ENCODE results near the gene PLEKHM3. TPM values are rescaled to one million over a fixed set of nuclear protein-coding genes. Genes with fewer than 3 reads are reported as not detected.

Gene PLEKHM3
- polyA plus RNA-seq, 1 donor (not counting 4 experiments of a cell fraction or from before 2014, with no cell fraction given), result 2.9 TPM

DNA sequence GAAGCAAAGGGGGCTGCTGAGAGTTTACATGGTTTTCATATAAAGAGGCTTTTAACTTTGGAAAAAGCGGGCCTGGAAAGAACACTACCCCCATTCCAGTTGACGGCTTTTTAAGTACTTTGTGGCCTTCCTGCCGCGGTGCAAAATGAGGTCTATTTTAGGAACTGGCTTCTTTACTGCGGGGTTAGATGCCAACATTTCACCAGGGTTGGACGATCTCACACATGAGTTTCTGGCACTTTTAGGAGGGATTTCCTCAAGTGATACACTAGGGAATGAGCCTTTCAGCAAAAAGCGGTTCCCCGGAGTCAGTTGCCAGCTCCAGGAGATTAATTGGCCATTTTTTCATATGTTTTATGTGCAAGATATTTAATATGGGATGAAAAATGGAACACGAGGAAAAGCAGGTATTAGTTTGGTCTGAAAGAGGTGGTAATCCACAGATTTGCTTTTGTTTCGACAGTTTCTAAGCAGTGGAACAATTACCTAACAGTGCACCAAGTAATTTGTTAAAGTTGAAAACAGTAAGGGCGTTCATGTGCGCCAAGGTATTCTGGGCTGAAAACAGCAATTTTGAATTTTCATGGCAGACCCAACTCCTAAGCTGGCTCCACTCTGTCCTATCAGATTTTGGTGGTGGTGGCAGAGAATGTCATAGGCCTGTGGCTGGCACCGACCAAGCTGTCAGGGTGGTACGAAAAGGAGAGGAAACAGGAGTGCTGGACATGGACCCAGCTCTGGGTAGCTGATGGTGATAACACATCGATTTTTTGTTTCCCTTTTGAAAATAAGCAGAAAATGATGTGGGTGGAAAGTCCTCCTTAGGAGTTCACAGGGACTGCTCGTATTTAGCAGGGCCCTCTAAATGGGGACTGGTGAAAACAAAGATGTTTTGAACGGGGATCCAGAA lies 200.0 kb downstream of the PLEKHM3 start:
- Histone ChIP-seq H3K36me3 (ENCODE audit: control insufficient read depth in 2 of 2, extremely low read depth in 1 of 2, insufficient read depth in 2 of 2, low read length in 2 of 2) (peaks cover 0 to 2% of the 10 kb centered on the region in 2 experiments), H3K9ac (ENCODE audit: control insufficient read depth, extremely low read depth, insufficient read depth, low read length) (no peak overlapping the region), H3K9me3 (ENCODE audit: control insufficient read depth, low read depth, low read length) (no peaks in the 10 kb centered on the region), H2AFZ (ENCODE audit: control insufficient read depth, low read length) (no peak overlapping the region), H4K20me1 (ENCODE audit: control insufficient read depth, extremely low read depth, insufficient read depth, low read length) (no peaks in the 10 kb centered on the region), H3K79me2 (ENCODE audit: control insufficient read depth, insufficient read depth, low read length) (no peaks in the 10 kb centered on the region), H3K4me2 (ENCODE audit: control insufficient read depth, extremely low read depth, insufficient read depth, low read depth, low read length) (no peak overlapping the region), H3K9me1 (ENCODE audit: control insufficient read depth, extremely low read depth, insufficient read depth, low read length) (no peaks in the 10 kb centered on the region), H3K27ac (ENCODE audit: control insufficient read depth, insufficient read depth, low read length) (no peak overlapping the region), H3K4me1 (ENCODE audit: control insufficient read depth, extremely low read depth, insufficient read depth, low read length) (peaks cover 10% of the 10 kb centered on the region), H3K27me3 (ENCODE audit: control insufficient read depth, extremely low read depth, insufficient read depth, low read length) (no peaks in the 10 kb centered on the region), H3K4me3 (ENCODE audit: control insufficient read depth in 2 of 3, extremely low read depth in 1 of 3, insufficient read depth in 2 of 3, low read depth in 1 of 3, low read length in 3 of 3) (no peak overlapping the region)
- FAIRE-seq, result no peak
- dilution Hi-C loops (cut with MboI; ENCODE audit: extremely low pct_ligation_motif_present, low sequenced_read_pairs), result no loop called here
- no peak for DNase-seq (ENCODE audit: low read depth, low spot score)
- TF ChIP-seq CTCF (optimal IDR thresholded peaks at IDR 0.05 in 1 of 3, IDR thresholded peaks at IDR 0.05 in 1 of 3, conservative IDR thresholded peaks at IDR 0.05 in 1 of 3; ENCODE audit: extremely low read depth in 1 of 3, insufficient read depth in 2 of 3, low read length in 3 of 3), result no peak
- no peak for TF ChIP-seq EZH2 (IDR thresholded peaks at IDR 0.05; ENCODE audit: low read length)

- Histone ChIP-seq H3K9ac (ENCODE audit: control insufficient read depth, extremely low read depth, insufficient read depth, low read length) (no peak overlapping the region), H3K36me3 (ENCODE audit: control insufficient read depth in 2 of 2, extremely low read depth in 1 of 2, insufficient read depth in 2 of 2, low read length in 2 of 2) (peaks cover 0 to 2% of the 10 kb centered on the region in 2 experiments), H3K4me2 (ENCODE audit: control insufficient read depth, extremely low read depth, insufficient read depth, low read depth, low read length) (no peak overlapping the region), H3K27me3 (ENCODE audit: control insufficient read depth, extremely low read depth, insufficient read depth, low read length) (no peaks in the 10 kb centered on the region), H3K4me1 (ENCODE audit: control insufficient read depth, extremely low read depth, insufficient read depth, low read length) (peaks cover 8% of the 10 kb centered on the region), H3K9me3 (ENCODE audit: control insufficient read depth, low read depth, low read length) (no peaks in the 10 kb centered on the region), H4K20me1 (ENCODE audit: control insufficient read depth, extremely low read depth, insufficient read depth, low read length) (no peaks in the 10 kb centered on the region), H2AFZ (ENCODE audit: control insufficient read depth, low read length) (no peak overlapping the region), H3K9me1 (ENCODE audit: control insufficient read depth, extremely low read depth, insufficient read depth, low read length) (no peaks in the 10 kb centered on the region), H3K79me2 (ENCODE audit: control insufficient read depth, insufficient read depth, low read length) (no peaks in the 10 kb centered on the region), H3K27ac (ENCODE audit: control insufficient read depth, insufficient read depth, low read length) (no peak overlapping the region), H3K4me3 (ENCODE audit: control insufficient read depth in 2 of 3, extremely low read depth in 1 of 3, insufficient read depth in 2 of 3, low read depth in 1 of 3, low read length in 3 of 3) (no peak overlapping the region)
- dilution Hi-C loops (cut with MboI; ENCODE audit: extremely low pct_ligation_motif_present, low sequenced_read_pairs), result no loop called here
- FAIRE-seq (no peak), DNase-seq (ENCODE audit: low read depth, low spot score) (no peak)
- TF ChIP-seq EZH2 (IDR thresholded peaks at IDR 0.05; ENCODE audit: low read length) (no peak), CTCF (optimal IDR thresholded peaks at IDR 0.05 in 1 of 3, IDR thresholded peaks at IDR 0.05 in 1 of 3, conservative IDR thresholded peaks at IDR 0.05 in 1 of 3; ENCODE audit: extremely low read depth in 1 of 3, insufficient read depth in 2 of 3, low read length in 3 of 3) (no peak)
Measured at GRCh38 chr2:207823865-207824264, 201.5 kb downstream of the PLEKHM3 start.

Measured in keratinocyte (primary cell).